ENCODE data around the gene ZNF280B. TPM values are rescaled to one million over a fixed set of nuclear protein-coding genes. Genes with fewer than 3 reads are reported as not detected.

The ZNF280B gene
- total RNA-seq, 1 donor from 2014 or later: 7.3 TPM

- no peak for TF ChIP-seq CTCF (conservative IDR thresholded peaks at IDR 0.05)
- Mint-ChIP-seq H3K27ac (ENCODE audit: unreplicated experiment) (no peak overlapping the region), H3K27me3 (ENCODE audit: low read depth) (peaks cover 27% of the 10 kb centered on the region), H3K36me3 (ENCODE audit: low read depth) (no peaks in the 10 kb centered on the region), H3K9me3 (peaks cover 3% of the 10 kb centered on the region), H3K4me1 (no peaks in the 10 kb centered on the region), H3K4me3 (no peak overlapping the region)
- no peak for DNase-seq (ENCODE audit: low read depth, low spot score)
These were observed 17.8 kb upstream of the ZNF280B start for GRCh38 chr22:22526125-22526912.

GRCh38 chr22:22523494-22523893, 15.0 kb upstream of the ZNF280B start:
- H3K27ac Mint-ChIP-seq (ENCODE audit: unreplicated experiment): no peak overlapping the region
- no peak for TF ChIP-seq CTCF (conservative IDR thresholded peaks at IDR 0.05)
- peaks cover 3% of the 10 kb centered on the region for H3K9me3 Mint-ChIP-seq
- peaks cover 27% of the 10 kb centered on the region for H3K27me3 Mint-ChIP-seq (ENCODE audit: low read depth)
- no peak overlapping the region for H3K4me3 Mint-ChIP-seq
- no peaks in the 10 kb centered on the region for H3K4me1 Mint-ChIP-seq
- no peak for DNase-seq (ENCODE audit: low read depth, low spot score)
- H3K36me3 Mint-ChIP-seq (ENCODE audit: low read depth): no peaks in the 10 kb centered on the region

GRCh38 chr22:22521631-22522030, 13.1 kb upstream of the ZNF280B start:
- Mint-ChIP-seq H3K27ac (ENCODE audit: unreplicated experiment) (no peak overlapping the region), H3K4me3 (no peak overlapping the region), H3K9me3 (peaks cover 3% of the 10 kb centered on the region), H3K36me3 (ENCODE audit: low read depth) (no peaks in the 10 kb centered on the region), H3K27me3 (ENCODE audit: low read depth) (peaks cover 33% of the 10 kb centered on the region), H3K4me1 (no peaks in the 10 kb centered on the region)
- TF ChIP-seq CTCF (conservative IDR thresholded peaks at IDR 0.05): no peak
- no peak for DNase-seq (ENCODE audit: low read depth, low spot score)

- no peak for DNase-seq (ENCODE audit: low read depth, low spot score)
- H3K27me3 Mint-ChIP-seq (ENCODE audit: low read depth): peaks cover 34% of the 10 kb centered on the region
These were observed 12.4 kb upstream of the ZNF280B start for GRCh38 chr22:22520667-22521602.

More at GRCh38 chr22:22520667-22521602, 12.4 kb upstream of the ZNF280B start:
- H3K9me3 Mint-ChIP-seq: peaks cover 7% of the 10 kb centered on the region
- H3K36me3 Mint-ChIP-seq (ENCODE audit: low read depth): no peaks in the 10 kb centered on the region
- H3K27ac Mint-ChIP-seq (ENCODE audit: unreplicated experiment): no peak overlapping the region
- TF ChIP-seq CTCF (conservative IDR thresholded peaks at IDR 0.05): no peak
- H3K4me1 Mint-ChIP-seq: no peaks in the 10 kb centered on the region
- no peak overlapping the region for H3K4me3 Mint-ChIP-seq

Measured in neural crest cell (in vitro differentiated cells).